A549 (cell line): ENCODE data around the gene FMNL2.

ENCODE experiments used
- BHLHE40 ChIP-seq: IDR thresholded peaks from 2 replicates; pipeline ENCODE4 v1.6.1; 2012; ENCODE audit warnings: low read depth, low read length, inconsistent platforms
- CBX8 ChIP-seq: fragments of 200-600 bp; sonication (generic); IDR thresholded peaks from 2 replicates; pipeline ENCODE4 v1.6.1; 2016
- HOXB13 ChIP-seq: fragments of 250-450 bp; sonication (Bioruptor Pico); IDR thresholded peaks from 2 replicates; pipeline ENCODE4 v1.5.0; 2020; ENCODE audit warnings: low read depth, mild to moderate bottlenecking, moderate library complexity
- HOXB5 ChIP-seq: fragments of 250-450 bp; sonication (Bioruptor Pico); IDR thresholded peaks from 2 replicates; pipeline ENCODE4 v1.5.0; 2020; ENCODE audit warnings: mild to moderate bottlenecking, moderate library complexity
- MAFK ChIP-seq: fragments of 450-650 bp; IDR thresholded peaks from 2 replicates; pipeline ENCODE4 v1.6.1; 2014; ENCODE audit not compliant: partially characterized antibody
- POLR2A ChIP-seq: IDR thresholded peaks from 2 replicates; pipeline ENCODE4 v1.6.1; 2012; ENCODE audit warnings: mild to moderate bottlenecking, low read length
- POLR2AphosphoS2 ChIP-seq: conservative IDR thresholded peaks from 2 replicates; pipeline ENCODE4 v1.6.1; 2012; ENCODE audit warnings: low read length, improper control_type of control experiment, inconsistent platforms
- SREBF2 ChIP-seq: fragments of 450-650 bp; IDR thresholded peaks from 2 replicates; pipeline ENCODE4 v1.6.1; 2014; ENCODE audit warnings: mild to moderate bottlenecking, moderate library complexity
- TF ChIP-seq, protein P1 (sequence below): fragments of >200 bp; sonication (Bioruptor Twin); formaldehyde crosslinking; IDR thresholded peaks from 3 replicates; pipeline ENCODE4 v1.5.1; 2016
- TF ChIP-seq, protein P2 (sequence below): IDR thresholded peaks from 2 replicates; pipeline ENCODE4 v1.6.1; 2012

DNA sequence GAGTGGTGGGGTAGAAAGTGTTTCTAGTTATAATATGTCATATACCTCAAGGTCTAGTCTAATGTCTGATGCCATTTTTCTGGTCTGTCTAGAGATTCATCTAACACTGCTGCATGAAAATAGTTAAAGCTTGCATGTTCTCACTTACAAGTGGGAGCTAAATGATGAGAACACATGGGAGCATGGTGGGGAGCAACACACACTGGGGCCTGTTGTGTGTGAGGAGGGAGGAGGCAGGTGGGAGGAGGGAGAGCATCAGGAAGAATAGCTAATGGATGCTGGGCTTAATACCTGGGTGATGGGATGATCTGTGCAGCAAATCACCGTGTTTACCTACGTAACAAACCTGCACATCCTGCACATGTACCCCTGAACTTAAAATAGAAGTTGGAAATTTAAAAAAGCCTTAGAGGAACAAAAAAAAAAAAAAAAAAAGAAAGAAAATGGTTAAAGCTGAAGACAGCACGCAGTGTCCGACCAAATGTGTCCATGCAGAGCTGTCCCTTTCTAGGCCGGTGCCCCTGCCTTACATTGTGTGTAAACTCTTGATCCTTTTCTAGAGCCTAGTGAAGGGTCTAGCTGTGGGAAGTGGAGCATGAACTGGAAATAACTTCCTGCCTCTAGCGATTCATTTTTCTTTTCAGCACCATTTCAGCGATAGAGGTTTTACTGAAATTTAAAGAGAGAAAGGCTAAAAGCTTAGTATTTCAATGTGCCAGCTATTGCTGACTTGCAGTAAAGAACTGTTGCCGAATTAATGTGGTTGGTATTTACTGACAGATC lies 94.0 kb downstream of the FMNL2 start:
- TF ChIP-seq POLR2AphosphoS2 = no peak
- TF ChIP-seq MAFK = peak; percentile 3
- TF ChIP-seq SREBF2 = no peak
- no peak for TF ChIP-seq CBX8
- TF ChIP-seq, protein P1, sequence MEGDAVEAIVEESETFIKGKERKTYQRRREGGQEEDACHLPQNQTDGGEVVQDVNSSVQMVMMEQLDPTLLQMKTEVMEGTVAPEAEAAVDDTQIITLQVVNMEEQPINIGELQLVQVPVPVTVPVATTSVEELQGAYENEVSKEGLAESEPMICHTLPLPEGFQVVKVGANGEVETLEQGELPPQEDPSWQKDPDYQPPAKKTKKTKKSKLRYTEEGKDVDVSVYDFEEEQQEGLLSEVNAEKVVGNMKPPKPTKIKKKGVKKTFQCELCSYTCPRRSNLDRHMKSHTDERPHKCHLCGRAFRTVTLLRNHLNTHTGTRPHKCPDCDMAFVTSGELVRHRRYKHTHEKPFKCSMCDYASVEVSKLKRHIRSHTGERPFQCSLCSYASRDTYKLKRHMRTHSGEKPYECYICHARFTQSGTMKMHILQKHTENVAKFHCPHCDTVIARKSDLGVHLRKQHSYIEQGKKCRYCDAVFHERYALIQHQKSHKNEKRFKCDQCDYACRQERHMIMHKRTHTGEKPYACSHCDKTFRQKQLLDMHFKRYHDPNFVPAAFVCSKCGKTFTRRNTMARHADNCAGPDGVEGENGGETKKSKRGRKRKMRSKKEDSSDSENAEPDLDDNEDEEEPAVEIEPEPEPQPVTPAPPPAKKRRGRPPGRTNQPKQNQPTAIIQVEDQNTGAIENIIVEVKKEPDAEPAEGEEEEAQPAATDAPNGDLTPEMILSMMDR = no peak
- TF ChIP-seq POLR2A = no peak
- no peak for TF ChIP-seq HOXB5 (CRISPR knock-in tag)
- TF ChIP-seq, protein P2, sequence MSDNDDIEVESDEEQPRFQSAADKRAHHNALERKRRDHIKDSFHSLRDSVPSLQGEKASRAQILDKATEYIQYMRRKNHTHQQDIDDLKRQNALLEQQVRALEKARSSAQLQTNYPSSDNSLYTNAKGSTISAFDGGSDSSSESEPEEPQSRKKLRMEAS = no peak
- TF ChIP-seq HOXB13 (CRISPR knock-in tag) = no peak
- TF ChIP-seq BHLHE40 = no peak
